Activated B cell treated with CpG ODN at 0.5 μM for 24 hours (primary cell): ENCODE measurements around the gene BCL3. TPM values are rescaled to one million over a fixed set of nuclear protein-coding genes. Genes with fewer than 3 reads are reported as not detected.

Source experiments
- ATAC-seq: fragments of 200-7000 bp; cut with Tn5 transposase; one replicate; pipeline ENCODE4 v1.10.0; 2021; ENCODE audit warnings: low read depth, mild to moderate bottlenecking, moderate library complexity
- CTCF ChIA-PET: fragments of 350-600 bp; sonication (Branson Sonifier 250); formaldehyde crosslinking; loops from one replicate; lab custom pipeline; 2021; ENCODE audit warnings: antibody characterized with exemption; lab: Charles Lee
- POLR2A ChIA-PET: fragments of 350-600 bp; sonication (Branson Sonifier 250); formaldehyde crosslinking; loops from one replicate; lab custom pipeline; 2021; ENCODE audit warnings: antibody characterized with exemption; lab: Charles Lee
- DNase-seq: peaks from one replicate; pipeline ENCODE4 v3.0.0; 2022
- H3K27ac Mint-ChIP-seq: one replicate; pipeline ENCODE4 v1.8.0; 2020; ENCODE audit warnings: mixed read lengths
- H3K27me3 Mint-ChIP-seq: one replicate; pipeline ENCODE4 v1.8.0; 2021; ENCODE audit warnings: mixed read lengths
- H3K36me3 Mint-ChIP-seq: one replicate; pipeline ENCODE4 v1.8.0; 2021; ENCODE audit warnings: low read depth, mixed read lengths
- H3K4me1 Mint-ChIP-seq: one replicate; pipeline ENCODE4 v1.8.0; 2021; ENCODE audit warnings: mixed read lengths
- H3K4me3 Mint-ChIP-seq: one replicate; pipeline ENCODE4 v1.8.0; 2020; ENCODE audit warnings: mild to moderate bottlenecking, mixed read lengths
- H3K9me3 Mint-ChIP-seq: one replicate; pipeline ENCODE4 v1.8.0; 2020; ENCODE audit warnings: mixed read lengths
- intact Hi-C: fragments of 100-400 bp; cut with micrococcal nuclease; formaldehyde crosslinking; loops from one replicate; pipeline ENCODE4 v1.15.1; 2024
- total RNA-seq: library from RNA; stranded (reverse); gene quantifications from 2 replicates; pipeline ENCODE4 v1.2.3, GENCODE V29; 2022
- TF ChIP-seq, protein P1 (sequence below): fragments of 200-600 bp; IDR thresholded peaks from one replicate; pipeline ENCODE4 v1.8.0; 2022; ENCODE audit warnings: antibody characterized with exemption, mild to moderate bottlenecking

The BCL3 gene, protein sequence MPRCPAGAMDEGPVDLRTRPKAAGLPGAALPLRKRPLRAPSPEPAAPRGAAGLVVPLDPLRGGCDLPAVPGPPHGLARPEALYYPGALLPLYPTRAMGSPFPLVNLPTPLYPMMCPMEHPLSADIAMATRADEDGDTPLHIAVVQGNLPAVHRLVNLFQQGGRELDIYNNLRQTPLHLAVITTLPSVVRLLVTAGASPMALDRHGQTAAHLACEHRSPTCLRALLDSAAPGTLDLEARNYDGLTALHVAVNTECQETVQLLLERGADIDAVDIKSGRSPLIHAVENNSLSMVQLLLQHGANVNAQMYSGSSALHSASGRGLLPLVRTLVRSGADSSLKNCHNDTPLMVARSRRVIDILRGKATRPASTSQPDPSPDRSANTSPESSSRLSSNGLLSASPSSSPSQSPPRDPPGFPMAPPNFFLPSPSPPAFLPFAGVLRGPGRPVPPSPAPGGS
- total RNA-seq = 121 and 149 TPM in 2 replicates

DNA sequence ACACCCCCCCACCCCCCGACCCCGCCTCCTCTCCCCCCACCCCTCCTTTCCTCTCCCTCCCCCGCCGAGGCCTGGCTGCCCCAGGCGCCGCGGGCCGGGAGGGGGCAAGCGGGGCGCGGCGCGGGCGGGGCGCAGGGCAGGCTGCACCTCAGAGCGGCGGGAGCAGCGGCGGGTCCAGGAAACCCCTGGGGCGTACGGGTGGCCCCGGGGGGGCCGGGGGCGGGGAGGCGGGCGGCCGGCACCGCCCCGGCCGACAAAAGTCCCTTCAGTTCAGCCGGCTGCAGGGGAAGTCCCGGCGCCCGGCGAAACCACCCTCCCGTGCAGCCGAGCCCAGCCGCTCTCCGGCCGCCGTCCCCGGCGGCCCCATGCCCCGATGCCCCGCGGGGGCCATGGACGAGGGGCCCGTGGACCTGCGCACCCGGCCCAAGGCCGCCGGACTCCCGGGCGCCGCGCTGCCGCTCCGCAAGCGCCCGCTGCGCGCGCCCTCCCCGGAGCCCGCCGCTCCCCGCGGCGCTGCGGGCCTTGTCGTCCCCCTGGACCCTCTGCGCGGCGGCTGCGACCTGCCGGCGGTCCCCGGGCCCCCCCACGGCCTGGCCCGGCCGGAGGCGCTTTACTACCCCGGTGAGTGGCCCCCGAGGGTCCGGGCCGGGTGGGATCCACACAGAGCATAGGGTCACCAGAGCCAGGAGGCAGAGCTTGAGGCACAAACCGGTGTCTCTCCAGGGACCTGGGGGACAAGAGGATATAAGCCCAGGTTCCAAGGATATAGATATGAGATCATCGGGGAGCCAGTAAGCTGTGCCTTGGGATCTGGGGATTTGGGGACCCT is at the start of gene BCL3:
Gene BCL3 (plus strand): TSS at position 283 of the 829 bp plus-strand sequence. CDS start 83 bp downstream, at position 366.
- DNase-seq (peak; percentile 73), ATAC-seq (peak; percentile 43)
- CTCF ChIA-PET = interaction anchor here (1.0 to 2.5 kb wide), 4 partner anchors 20 to 24 kb away, joined by 3 to 16 read pairs (median 6); no protein-coding TSS in a partner anchor
- H3K27ac Mint-ChIP-seq = peak within 1 kb of the TSS; percentile 97
- POLR2A ChIA-PET = interaction anchor here (0.6 to 10.5 kb wide), 11 partner anchors 10 to 983 kb away, joined by 3 to 283 read pairs (median 4); partner anchors contain the start of genes CLPTM1 and PPP1R37
- H3K9me3 Mint-ChIP-seq = no peaks in the 10 kb centered on the region
- no peaks in the 10 kb centered on the region for H3K27me3 Mint-ChIP-seq
- TF ChIP-seq, protein P1, sequence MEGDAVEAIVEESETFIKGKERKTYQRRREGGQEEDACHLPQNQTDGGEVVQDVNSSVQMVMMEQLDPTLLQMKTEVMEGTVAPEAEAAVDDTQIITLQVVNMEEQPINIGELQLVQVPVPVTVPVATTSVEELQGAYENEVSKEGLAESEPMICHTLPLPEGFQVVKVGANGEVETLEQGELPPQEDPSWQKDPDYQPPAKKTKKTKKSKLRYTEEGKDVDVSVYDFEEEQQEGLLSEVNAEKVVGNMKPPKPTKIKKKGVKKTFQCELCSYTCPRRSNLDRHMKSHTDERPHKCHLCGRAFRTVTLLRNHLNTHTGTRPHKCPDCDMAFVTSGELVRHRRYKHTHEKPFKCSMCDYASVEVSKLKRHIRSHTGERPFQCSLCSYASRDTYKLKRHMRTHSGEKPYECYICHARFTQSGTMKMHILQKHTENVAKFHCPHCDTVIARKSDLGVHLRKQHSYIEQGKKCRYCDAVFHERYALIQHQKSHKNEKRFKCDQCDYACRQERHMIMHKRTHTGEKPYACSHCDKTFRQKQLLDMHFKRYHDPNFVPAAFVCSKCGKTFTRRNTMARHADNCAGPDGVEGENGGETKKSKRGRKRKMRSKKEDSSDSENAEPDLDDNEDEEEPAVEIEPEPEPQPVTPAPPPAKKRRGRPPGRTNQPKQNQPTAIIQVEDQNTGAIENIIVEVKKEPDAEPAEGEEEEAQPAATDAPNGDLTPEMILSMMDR = no peak
- peaks cover 45% of the 10 kb centered on the region for H3K36me3 Mint-ChIP-seq
- intact Hi-C loops = loop anchor here (1.0 kb wide), 1 partner anchor 22 kb away; no protein-coding TSS in a partner anchor
- H3K4me1 Mint-ChIP-seq = peaks cover 61% of the 10 kb centered on the region
- peak within 1 kb of the TSS; percentile 98 for H3K4me3 Mint-ChIP-seq

DNA sequence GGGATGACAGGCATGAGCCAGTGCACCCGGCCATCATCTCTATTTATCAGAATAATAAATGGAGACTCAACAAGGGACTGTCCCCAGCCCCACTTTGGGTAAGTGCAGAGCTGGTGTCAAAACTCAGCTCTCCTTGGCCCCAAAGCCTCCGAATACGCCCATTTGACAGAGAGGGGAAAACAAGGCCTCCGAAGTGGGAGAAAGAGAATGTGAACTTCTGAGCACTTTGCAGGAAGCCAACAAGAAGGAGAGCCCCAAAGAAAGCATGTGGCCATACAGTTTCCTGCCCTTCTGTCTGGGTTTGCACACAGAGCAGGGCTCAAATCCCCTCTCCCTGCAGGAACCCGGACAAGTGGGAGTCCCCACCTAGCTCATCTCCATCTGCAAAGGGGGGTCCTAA is 48.0 kb upstream of the BCL3 start:
- no peak for DNase-seq
- H3K9me3 Mint-ChIP-seq = no peaks in the 10 kb centered on the region
- no peak overlapping the region for H3K27ac Mint-ChIP-seq
- intact Hi-C loops = no loop called here
- no peaks in the 10 kb centered on the region for H3K4me1 Mint-ChIP-seq
- ATAC-seq = no peak
- ChIA-PET POLR2A (no interaction called here), CTCF (no interaction called here)
- H3K27me3 Mint-ChIP-seq = peaks cover 26% of the 10 kb centered on the region
- TF ChIP-seq, protein P1 = no peak
- no peaks in the 10 kb centered on the region for H3K36me3 Mint-ChIP-seq
- no peak overlapping the region for H3K4me3 Mint-ChIP-seq

DNA sequence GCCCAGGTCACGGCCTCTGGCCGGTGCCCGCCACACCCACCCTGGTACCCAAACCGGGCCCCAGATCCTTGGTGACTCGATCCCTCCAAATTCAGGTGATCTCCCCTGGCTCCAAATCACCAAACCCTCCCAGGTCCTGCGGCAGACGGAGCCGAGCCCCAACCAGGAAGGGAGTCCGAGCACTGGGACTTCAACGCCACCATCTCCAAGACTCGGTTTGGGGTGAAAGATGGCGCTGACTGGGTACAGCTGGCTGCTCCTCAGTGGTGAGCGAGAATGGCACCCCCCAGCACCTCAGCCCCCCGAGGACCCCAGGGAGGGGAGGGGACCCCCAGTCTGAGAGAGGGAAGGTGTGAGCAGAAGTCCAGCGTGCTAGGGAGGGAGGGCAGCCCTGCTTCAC is 47.3 kb upstream of the BCL3 start:
- H3K27me3 Mint-ChIP-seq = peaks cover 26% of the 10 kb centered on the region
- H3K9me3 Mint-ChIP-seq = no peaks in the 10 kb centered on the region
- no peak for ATAC-seq
- no peak for DNase-seq
- no peaks in the 10 kb centered on the region for H3K4me1 Mint-ChIP-seq
- H3K4me3 Mint-ChIP-seq = no peak overlapping the region
- TF ChIP-seq, protein P1 = no peak
- no peaks in the 10 kb centered on the region for H3K36me3 Mint-ChIP-seq
- no peak overlapping the region for H3K27ac Mint-ChIP-seq
- ChIA-PET CTCF (interaction anchor here (0.7 kb wide), 1 partner anchor 23 kb away, joined by 3 read pairs; no protein-coding TSS in a partner anchor), POLR2A (no interaction called here)
- intact Hi-C loops = no loop called here

DNA sequence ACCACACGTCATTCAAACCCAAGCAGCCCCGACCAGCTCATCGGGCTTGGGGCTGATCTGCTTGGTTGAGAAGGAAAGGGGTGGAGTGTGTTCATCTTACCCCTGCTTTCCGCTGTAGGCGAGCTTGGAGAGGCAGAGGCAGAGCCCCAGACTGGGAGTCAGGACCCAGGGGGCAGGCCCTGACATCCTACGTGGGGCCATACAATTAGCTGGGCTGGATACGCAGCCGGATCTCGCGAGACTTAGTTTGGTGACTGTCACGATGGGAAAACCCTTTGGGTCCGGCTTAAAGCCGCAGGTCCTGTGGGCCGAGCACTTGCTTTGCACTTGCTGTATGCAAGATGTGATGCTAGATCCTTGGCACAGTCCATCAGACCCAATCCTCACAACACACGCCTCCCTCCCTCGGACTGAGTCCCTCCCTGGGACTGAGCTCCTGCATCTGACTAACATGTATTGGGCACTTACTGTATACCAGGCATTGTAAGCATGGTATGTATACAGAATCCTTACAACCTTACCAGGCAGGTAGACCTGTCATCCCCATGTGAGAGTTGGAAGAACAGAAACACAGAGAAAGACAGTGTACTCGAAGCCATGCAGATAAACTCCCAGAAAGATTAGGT is 45.8 kb upstream of the BCL3 start:
- DNase-seq = no peak
- ChIA-PET POLR2A (no interaction called here), CTCF (no interaction called here)
- Mint-ChIP-seq H3K4me3 (no peak overlapping the region), H3K27me3 (peaks cover 17% of the 10 kb centered on the region), H3K9me3 (no peaks in the 10 kb centered on the region), H3K27ac (no peak overlapping the region), H3K36me3 (no peaks in the 10 kb centered on the region), H3K4me1 (no peaks in the 10 kb centered on the region)
- TF ChIP-seq, protein P1 = no peak
- intact Hi-C loops = no loop called here
- no peak for ATAC-seq
